Hematopoietic multipotent progenitor cell treated with erythropoietin and hydrocortisone succinate and interleukin-3 and kit ligand, for 8 days (in vitro differentiated cells): ENCODE measurements around the gene SLC39A7.

Experiments used
- DNase-seq: peaks from one replicate; pipeline ENCODE4 v3.0.0-alpha.2; 2015

The SLC39A7 gene

DNA sequence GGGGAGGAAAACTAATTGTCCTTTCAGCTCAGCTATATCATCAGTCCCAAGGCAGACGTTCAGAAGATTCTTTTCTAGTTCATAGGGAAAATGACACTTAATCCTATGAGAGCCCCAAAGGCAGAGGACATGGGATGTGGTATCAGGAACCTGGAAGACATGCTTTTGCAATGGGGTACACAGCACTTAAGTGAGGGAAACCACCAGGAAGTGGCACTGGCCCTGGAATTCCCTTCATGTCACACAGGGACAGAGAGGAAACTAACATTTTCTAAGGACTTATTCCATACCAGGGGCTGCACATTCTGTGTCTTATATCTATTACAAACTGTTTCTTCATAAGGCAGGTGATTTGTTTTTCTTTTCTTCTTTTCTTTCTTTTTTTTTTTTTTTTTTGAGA is 42.8 kb downstream of the SLC39A7 start:
- DNase-seq, result no peak

DNA sequence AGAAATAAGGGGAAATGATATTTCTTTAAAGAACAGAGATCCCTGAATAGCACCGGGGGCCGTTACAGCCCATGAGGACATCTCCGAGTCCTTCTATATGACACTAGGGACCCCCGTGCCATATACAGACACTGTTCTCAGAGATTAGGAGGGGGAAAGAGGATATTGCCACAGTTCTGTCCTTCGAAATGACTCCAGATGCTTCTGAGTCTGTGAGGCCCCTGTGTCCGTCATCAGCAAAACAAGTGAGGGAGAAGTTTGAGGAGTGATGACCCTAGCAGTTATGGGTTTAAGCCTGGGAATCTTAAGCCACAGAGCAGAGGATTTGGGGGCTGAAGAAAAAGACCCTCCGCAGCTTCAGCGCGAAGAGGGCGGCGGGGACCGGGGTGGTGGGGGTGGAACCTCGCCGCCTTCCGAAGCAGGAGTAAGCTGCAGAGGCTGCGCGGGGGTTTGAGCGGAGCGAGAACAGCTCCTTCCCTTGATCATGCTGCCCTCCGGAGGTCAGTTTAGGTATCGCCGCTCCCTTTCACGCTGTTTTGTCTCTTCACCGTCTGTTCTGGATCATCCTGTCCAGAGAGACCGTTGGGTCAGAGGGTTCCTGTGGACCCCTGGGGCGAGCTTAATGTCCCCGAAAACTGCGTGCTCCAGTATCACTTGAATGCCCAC is 47.4 kb downstream of the SLC39A7 start:
- peak; percentile 90 for DNase-seq

DNA sequence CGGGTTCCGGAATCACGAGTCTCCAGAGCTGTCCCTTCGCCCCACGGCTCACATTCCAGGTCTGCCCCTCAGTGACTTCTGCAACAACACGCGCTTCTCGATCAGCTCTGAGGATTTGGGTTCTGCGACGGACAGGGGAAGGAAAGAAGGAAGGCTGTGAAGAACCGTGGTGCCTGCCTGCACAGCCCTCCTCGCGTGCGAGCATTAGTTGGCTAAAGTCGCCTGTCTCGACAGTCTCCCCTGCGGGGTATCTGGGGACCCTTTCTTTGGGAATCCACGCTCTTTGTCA is 47.9 kb downstream of the SLC39A7 start:
- DNase-seq, result no peak

DNA sequence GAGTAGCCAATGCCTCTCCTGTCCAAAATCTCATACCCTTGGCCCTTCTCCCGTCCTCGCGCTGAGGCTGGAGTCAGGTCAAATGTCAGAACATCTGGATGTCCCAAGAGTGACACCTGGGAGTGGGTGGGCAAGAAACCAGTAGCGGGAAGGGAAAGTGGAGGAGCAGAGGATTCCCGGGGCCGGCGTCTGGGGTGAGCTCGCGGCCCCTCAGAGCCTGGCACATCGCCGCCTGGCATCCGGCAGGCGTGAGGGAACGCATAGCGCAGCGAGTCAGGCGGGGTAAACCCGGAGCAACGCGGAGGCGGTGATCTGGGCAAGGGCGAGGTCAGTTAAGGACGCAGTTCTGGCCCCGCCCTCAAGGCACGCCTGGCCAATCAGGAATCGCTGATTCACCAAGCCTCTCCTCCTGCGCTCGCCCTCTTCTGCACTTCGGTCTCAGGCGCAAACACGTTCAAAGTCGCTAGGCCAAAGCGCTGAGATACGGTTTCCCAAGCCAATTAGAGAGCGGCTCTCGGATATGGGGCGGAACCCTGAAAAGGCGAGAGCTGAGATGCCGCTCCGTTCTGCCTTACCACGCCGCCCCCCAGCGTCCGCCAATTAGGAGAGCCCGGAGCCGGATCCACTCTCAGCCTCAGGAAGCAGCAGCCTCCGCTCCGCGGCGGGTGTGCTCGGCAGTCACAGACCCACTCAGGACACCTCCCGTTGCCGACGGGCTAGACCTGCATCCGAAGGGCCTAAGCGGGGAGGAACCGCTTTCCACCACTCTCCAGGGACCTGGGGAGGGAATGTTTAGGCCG is 48.5 kb downstream of the SLC39A7 start:
- peak; percentile 100 for DNase-seq

DNA sequence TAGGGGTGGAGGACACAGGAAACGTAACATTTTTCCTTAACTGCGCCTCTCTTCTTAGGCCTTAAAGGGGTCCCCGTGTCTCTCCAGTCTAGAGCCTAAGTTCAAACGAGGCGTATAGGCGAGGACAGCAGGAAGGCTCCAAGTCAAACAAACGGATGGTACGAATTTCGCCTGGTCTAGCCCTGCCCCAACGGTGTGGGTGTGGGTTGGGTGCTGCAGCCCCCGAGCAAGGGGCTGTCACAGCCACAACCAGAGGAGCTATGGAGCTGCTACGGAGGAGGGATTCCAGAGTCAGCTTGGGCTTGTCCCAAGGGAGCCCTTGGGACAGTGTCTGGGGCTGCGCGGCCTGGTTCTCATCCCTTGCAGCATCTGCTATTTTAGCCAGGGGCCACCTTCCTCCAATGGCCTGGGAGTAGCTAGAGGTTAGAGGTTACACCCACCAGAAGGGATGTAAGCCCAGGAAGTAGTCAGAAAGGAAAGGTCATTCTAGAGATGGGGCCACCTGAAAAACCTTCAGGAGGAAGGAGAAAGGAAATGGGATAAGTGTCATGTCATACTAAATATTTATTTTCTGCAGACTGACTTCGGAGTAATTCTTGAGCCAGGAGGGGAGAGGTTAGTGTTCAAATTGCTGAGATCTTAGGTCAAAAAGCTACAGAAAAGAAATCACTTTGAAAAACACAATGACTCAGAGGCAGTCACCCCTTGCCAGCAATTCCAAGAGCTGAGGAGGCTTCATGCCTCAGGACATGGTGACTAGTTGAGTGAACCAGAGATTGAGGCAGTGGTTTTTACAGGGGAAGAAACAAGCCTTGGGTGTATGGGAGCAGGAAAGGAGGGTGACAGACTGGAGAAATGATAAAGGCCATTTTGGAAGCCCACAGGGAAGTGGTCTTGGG is 49.3 kb downstream of the SLC39A7 start:
- no peak for DNase-seq

DNA sequence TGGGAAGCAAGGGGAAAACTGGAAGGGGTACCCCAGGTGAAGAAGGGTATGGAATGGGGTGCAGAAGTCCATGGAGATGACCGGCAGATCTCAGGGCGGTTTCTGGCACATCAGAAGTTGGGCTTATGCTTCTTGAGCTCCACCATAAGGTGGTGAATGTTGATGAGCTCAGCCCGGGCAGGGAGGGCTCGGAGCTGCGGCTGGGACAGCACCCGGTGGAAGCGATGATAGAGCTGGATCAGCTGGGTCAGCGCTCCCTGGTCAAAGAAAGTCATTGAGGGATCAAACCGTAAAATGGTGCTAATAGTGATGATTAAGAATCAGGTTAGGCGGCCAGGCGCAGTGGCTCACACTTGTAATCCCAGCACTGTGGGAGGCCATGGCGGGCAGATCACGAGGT is 50.1 kb downstream of the SLC39A7 start:
- DNase-seq, result no peak

DNA sequence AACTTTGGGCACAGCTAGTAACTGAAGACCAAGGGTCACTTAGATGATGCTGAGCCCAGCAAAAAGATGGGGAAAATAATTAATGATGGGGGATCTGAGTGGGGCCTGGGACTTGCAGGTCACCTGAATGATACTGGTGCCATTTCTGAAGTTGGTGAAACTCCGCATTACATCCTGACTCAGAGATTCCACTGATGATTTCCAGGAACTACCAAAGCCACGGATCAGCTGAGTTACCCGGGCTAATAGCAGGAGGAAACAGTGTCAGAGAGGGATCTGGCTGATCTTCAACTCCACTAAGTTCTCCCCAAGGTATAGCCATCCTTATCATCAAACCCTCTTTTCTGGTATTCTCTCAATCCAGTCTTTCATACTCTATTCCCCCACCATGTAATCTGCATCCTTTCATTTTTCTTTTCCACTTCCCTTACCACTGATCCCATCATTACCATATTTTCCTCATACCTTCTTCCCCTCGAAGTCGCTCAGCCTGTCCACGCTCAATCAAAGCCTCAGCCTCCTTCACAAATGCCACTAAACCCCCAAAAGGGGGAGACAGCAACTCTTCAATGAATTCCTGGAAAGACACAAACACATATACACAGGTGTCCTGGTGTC is 50.8 kb downstream of the SLC39A7 start:
- peak; percentile 42 for DNase-seq

DNA sequence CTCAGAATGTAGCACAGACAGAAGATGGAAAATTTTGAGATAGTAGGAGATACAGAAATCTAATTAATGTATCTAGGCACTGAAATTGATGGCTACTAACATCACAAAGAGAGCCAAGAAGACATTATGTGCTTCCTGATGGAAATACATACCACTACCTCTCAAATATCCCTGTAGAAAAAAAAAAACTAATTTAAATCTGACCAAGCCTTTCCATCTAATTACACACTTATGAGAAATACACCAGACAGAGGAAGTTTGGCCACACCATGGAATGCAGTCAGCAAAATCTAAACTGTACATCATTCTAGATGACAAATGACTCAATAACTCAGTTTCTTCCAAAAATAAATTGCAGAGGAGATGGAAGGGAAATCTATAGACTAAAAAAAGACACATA is 52.1 kb downstream of the SLC39A7 start:
- no peak for DNase-seq
